ENCODE results near the gene MISP.

MISP gene

GRCh38 chr19:771332-771785 is 20.4 kb downstream of the MISP start:
- no peak overlapping the region for H3K9ac ChIP-seq (ENCODE audit: low read length in 5 of 5)
- H3K9me3 ChIP-seq (ENCODE audit: control insufficient read depth in 5 of 5, low read length in 5 of 5) = no peaks in the 10 kb centered on the region
- peaks cover 0 to 6% (median 5%) of the 10 kb centered on the region in 5 donors for H3K4me1 ChIP-seq (ENCODE audit: control insufficient read depth in 5 of 5, insufficient read depth in 5 of 5, low read length in 5 of 5)
- H3K4me3 ChIP-seq (ENCODE audit: low read depth in 1 of 5, low read length in 5 of 5) = no peak overlapping the region
- H3K27ac ChIP-seq (ENCODE audit: low read depth, low read length) = no peak overlapping the region
- H3K36me3 ChIP-seq (ENCODE audit: control insufficient read depth in 5 of 5, insufficient read depth in 5 of 5, low read length in 5 of 5) = no peaks in the 10 kb centered on the region
- no peaks in the 10 kb centered on the region for H3K27me3 ChIP-seq (ENCODE audit: control insufficient read depth in 5 of 5, insufficient read depth in 4 of 5, low read length in 5 of 5)

GRCh38 chr19:772063-772462 is 21.2 kb downstream of the MISP start:
- H3K4me1 ChIP-seq (ENCODE audit: control insufficient read depth in 5 of 5, insufficient read depth in 5 of 5, low read length in 5 of 5) = peaks cover 0 to 6% (median 5%) of the 10 kb centered on the region in 5 donors
- no peaks in the 10 kb centered on the region for H3K36me3 ChIP-seq (ENCODE audit: control insufficient read depth in 5 of 5, insufficient read depth in 5 of 5, low read length in 5 of 5)
- H3K9me3 ChIP-seq (ENCODE audit: control insufficient read depth in 5 of 5, low read length in 5 of 5) = no peaks in the 10 kb centered on the region
- no peak overlapping the region for H3K9ac ChIP-seq (ENCODE audit: low read length in 5 of 5)
- no peak overlapping the region for H3K27ac ChIP-seq (ENCODE audit: low read depth, low read length)
- H3K27me3 ChIP-seq (ENCODE audit: control insufficient read depth in 5 of 5, insufficient read depth in 4 of 5, low read length in 5 of 5) = no peaks in the 10 kb centered on the region
- no peak overlapping the region for H3K4me3 ChIP-seq (ENCODE audit: low read depth in 1 of 5, low read length in 5 of 5)

- no peaks in the 10 kb centered on the region for H3K36me3 ChIP-seq (ENCODE audit: control insufficient read depth in 5 of 5, insufficient read depth in 5 of 5, low read length in 5 of 5)
- no peak overlapping the region for H3K9ac ChIP-seq (ENCODE audit: low read length in 5 of 5)
- no peaks in the 10 kb centered on the region for H3K27me3 ChIP-seq (ENCODE audit: control insufficient read depth in 5 of 5, insufficient read depth in 4 of 5, low read length in 5 of 5)
- H3K4me1 ChIP-seq (ENCODE audit: control insufficient read depth in 5 of 5, insufficient read depth in 5 of 5, low read length in 5 of 5) = peaks cover 0 to 6% (median 5%) of the 10 kb centered on the region in 5 donors
- H3K27ac ChIP-seq (ENCODE audit: low read depth, low read length) = no peak overlapping the region
- H3K9me3 ChIP-seq (ENCODE audit: control insufficient read depth in 5 of 5, low read length in 5 of 5) = no peaks in the 10 kb centered on the region
- no peak overlapping the region for H3K4me3 ChIP-seq (ENCODE audit: low read depth in 1 of 5, low read length in 5 of 5)
Measured at GRCh38 chr19:772730-773436, 22.0 kb downstream of the MISP start.

- Histone ChIP-seq H3K4me1 (ENCODE audit: control insufficient read depth in 5 of 5, insufficient read depth in 5 of 5, low read length in 5 of 5) (peaks cover 0 to 15% (median 11%) of the 10 kb centered on the region in 5 donors), H3K36me3 (ENCODE audit: control insufficient read depth in 5 of 5, insufficient read depth in 5 of 5, low read length in 5 of 5) (no peaks in the 10 kb centered on the region), H3K9ac (ENCODE audit: low read length in 5 of 5) (no peak overlapping the region), H3K4me3 (ENCODE audit: low read depth in 1 of 5, low read length in 5 of 5) (no peak overlapping the region), H3K9me3 (ENCODE audit: control insufficient read depth in 5 of 5, low read length in 5 of 5) (no peaks in the 10 kb centered on the region), H3K27ac (ENCODE audit: low read depth, low read length) (no peak overlapping the region), H3K27me3 (ENCODE audit: control insufficient read depth in 5 of 5, insufficient read depth in 4 of 5, low read length in 5 of 5) (no peaks in the 10 kb centered on the region)
Measured at GRCh38 chr19:776549-776948, 25.6 kb downstream of the MISP start.

- H3K9ac ChIP-seq (ENCODE audit: low read length in 5 of 5) = peak overlapping the region in 2 of 5 donors; percentile 26 to 28
- no peaks in the 10 kb centered on the region for H3K27me3 ChIP-seq (ENCODE audit: control insufficient read depth in 5 of 5, insufficient read depth in 4 of 5, low read length in 5 of 5)
- H3K4me3 ChIP-seq (ENCODE audit: low read depth in 1 of 5, low read length in 5 of 5) = peak overlapping the region in 4 of 5 donors; percentile 2 to 40 (median 10)
- peak overlapping the region; percentile 70 for H3K27ac ChIP-seq (ENCODE audit: low read depth, low read length)
- H3K36me3 ChIP-seq (ENCODE audit: control insufficient read depth in 5 of 5, insufficient read depth in 5 of 5, low read length in 5 of 5) = no peaks in the 10 kb centered on the region
- H3K9me3 ChIP-seq (ENCODE audit: control insufficient read depth in 5 of 5, low read length in 5 of 5) = no peaks in the 10 kb centered on the region
- peaks cover 3 to 32% (median 24%) of the 10 kb centered on the region in 5 donors for H3K4me1 ChIP-seq (ENCODE audit: control insufficient read depth in 5 of 5, insufficient read depth in 5 of 5, low read length in 5 of 5)
Measured at GRCh38 chr19:778910-779653, 28.2 kb downstream of the MISP start.

- Histone ChIP-seq H3K9ac (ENCODE audit: low read length in 5 of 5) (peak overlapping the region in 1 of 5 donors; percentile 48), H3K4me3 (ENCODE audit: low read depth in 1 of 5, low read length in 5 of 5) (no peak overlapping the region), H3K9me3 (ENCODE audit: control insufficient read depth in 5 of 5, low read length in 5 of 5) (no peaks in the 10 kb centered on the region), H3K27ac (ENCODE audit: low read depth, low read length) (no peak overlapping the region), H3K4me1 (ENCODE audit: control insufficient read depth in 5 of 5, insufficient read depth in 5 of 5, low read length in 5 of 5) (peaks cover 3 to 38% (median 24%) of the 10 kb centered on the region in 5 donors), H3K36me3 (ENCODE audit: control insufficient read depth in 5 of 5, insufficient read depth in 5 of 5, low read length in 5 of 5) (no peaks in the 10 kb centered on the region), H3K27me3 (ENCODE audit: control insufficient read depth in 5 of 5, insufficient read depth in 4 of 5, low read length in 5 of 5) (no peaks in the 10 kb centered on the region)
Measured at GRCh38 chr19:780935-781334, 30.0 kb downstream of the MISP start.

- Histone ChIP-seq H3K9me3 (ENCODE audit: control insufficient read depth in 5 of 5, low read length in 5 of 5) (no peaks in the 10 kb centered on the region), H3K4me1 (ENCODE audit: control insufficient read depth in 5 of 5, insufficient read depth in 5 of 5, low read length in 5 of 5) (peaks cover 3 to 38% (median 24%) of the 10 kb centered on the region in 5 donors), H3K9ac (ENCODE audit: low read length in 5 of 5) (peak overlapping the region in 3 of 5 donors; percentile 13 to 64 (median 45)), H3K27me3 (ENCODE audit: control insufficient read depth in 5 of 5, insufficient read depth in 4 of 5, low read length in 5 of 5) (no peaks in the 10 kb centered on the region), H3K36me3 (ENCODE audit: control insufficient read depth in 5 of 5, insufficient read depth in 5 of 5, low read length in 5 of 5) (no peaks in the 10 kb centered on the region), H3K27ac (ENCODE audit: low read depth, low read length) (peak overlapping the region; percentile 88), H3K4me3 (ENCODE audit: low read depth in 1 of 5, low read length in 5 of 5) (peak overlapping the region in 3 of 5 donors; percentile 36 to 56 (median 47))
Measured at GRCh38 chr19:781800-782184, 30.9 kb downstream of the MISP start.

GRCh38 chr19:782185-782877 is 31.4 kb downstream of the MISP start:
- peak overlapping the region in 3 of 5 donors; percentile 45 to 64 (median 56) for H3K9ac ChIP-seq (ENCODE audit: low read length in 5 of 5)
- H3K27ac ChIP-seq (ENCODE audit: low read depth, low read length) = peak overlapping the region; percentile 88
- H3K4me3 ChIP-seq (ENCODE audit: low read depth in 1 of 5, low read length in 5 of 5) = peak overlapping the region in 4 of 5 donors; percentile 14 to 56 (median 42)

GRCh38 chr19:782878-783668 is 32.2 kb downstream of the MISP start:
- Histone ChIP-seq H3K27ac (ENCODE audit: low read depth, low read length) (peak overlapping the region; percentile 88), H3K36me3 (ENCODE audit: control insufficient read depth in 5 of 5, insufficient read depth in 5 of 5, low read length in 5 of 5) (no peaks in the 10 kb centered on the region), H3K9ac (ENCODE audit: low read length in 5 of 5) (peak overlapping the region in 2 of 5 donors; percentile 8 to 64), H3K4me1 (ENCODE audit: control insufficient read depth in 5 of 5, insufficient read depth in 5 of 5, low read length in 5 of 5) (peaks cover 3 to 45% (median 24%) of the 10 kb centered on the region in 5 donors), H3K9me3 (ENCODE audit: control insufficient read depth in 5 of 5, low read length in 5 of 5) (no peaks in the 10 kb centered on the region), H3K4me3 (ENCODE audit: low read depth in 1 of 5, low read length in 5 of 5) (peak overlapping the region in 2 of 5 donors; percentile 47 to 56), H3K27me3 (ENCODE audit: control insufficient read depth in 5 of 5, insufficient read depth in 4 of 5, low read length in 5 of 5) (no peaks in the 10 kb centered on the region)

More at GRCh38 chr19:782185-782877, 31.4 kb downstream of the MISP start:
- Histone ChIP-seq H3K36me3 (ENCODE audit: control insufficient read depth in 5 of 5, insufficient read depth in 5 of 5, low read length in 5 of 5) (no peaks in the 10 kb centered on the region), H3K27me3 (ENCODE audit: control insufficient read depth in 5 of 5, insufficient read depth in 4 of 5, low read length in 5 of 5) (no peaks in the 10 kb centered on the region), H3K4me1 (ENCODE audit: control insufficient read depth in 5 of 5, insufficient read depth in 5 of 5, low read length in 5 of 5) (peaks cover 3 to 38% (median 24%) of the 10 kb centered on the region in 5 donors), H3K9me3 (ENCODE audit: control insufficient read depth in 5 of 5, low read length in 5 of 5) (no peaks in the 10 kb centered on the region)
